Dermis blood vessel endothelial cell (primary cell): ENCODE results near the gene EPHB1. TPM values are rescaled to one million over a fixed set of nuclear protein-coding genes. Genes with fewer than 3 reads are reported as not detected.
A peak's percentile ranks its signal among the peaks of the same experiment; 100 is the strongest.

Experiments
- DNase-seq: peaks from one replicate; pipeline ENCODE4 v3.0.0; 2010
- total RNA-seq: library from RNA; depleted of rRNA; stranded (reverse); fragments of >200 nt; gene quantifications from 2 replicates; pipeline ENCODE4 v1.2.3, GENCODE V29; 2014

EPHB1 gene
- total RNA-seq, 1 donor from 2014 or later: 6.5 TPM

GRCh38 chr3:134885877-134886621 lies 91.0 kb downstream of the EPHB1 start:
- peak; percentile 10 for DNase-seq

DNA sequence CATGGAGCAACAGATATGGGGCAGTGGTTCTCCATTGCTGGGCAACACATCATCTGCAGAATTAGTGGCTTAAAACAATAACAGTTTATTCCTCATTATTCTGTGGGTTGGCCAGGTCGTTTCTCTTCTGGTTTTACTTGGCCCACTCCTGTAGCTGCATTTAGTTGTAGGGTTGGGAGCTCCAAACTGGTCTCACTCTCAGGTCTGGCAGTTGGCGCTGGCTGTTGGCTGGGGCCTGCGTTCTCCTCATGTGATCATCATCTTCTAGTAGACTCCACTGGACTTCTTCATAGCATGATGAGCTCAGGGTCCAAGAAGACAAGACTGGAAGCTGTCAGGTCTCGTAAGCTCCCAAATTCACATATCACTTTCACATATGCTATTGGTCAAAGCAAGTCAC lies 91.9 kb downstream of the EPHB1 start:
- no peak for DNase-seq

- DNase-seq: no peak
Observed at GRCh38 chr3:134887536-134887935, 92.5 kb downstream of the EPHB1 start.

DNA sequence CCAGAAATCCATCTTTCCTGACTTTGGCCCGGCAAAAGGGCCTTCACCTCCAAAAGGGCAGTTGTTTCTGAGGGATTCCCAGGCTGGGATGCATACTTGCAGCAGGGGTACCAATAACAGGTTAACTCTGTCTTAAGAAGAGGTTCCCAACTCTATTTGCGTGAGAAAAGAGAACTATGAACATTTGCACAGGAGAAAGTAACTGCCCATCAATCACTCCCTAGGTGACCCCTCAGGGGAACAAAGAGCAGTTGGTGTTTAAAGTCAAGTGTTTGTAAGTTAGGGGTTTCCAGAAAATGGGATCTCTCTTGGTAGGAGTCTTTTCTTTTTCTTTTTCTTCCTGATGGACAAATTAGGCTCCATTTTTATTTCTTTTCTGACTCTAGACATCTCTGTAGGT lies 97.3 kb downstream of the EPHB1 start:
- no peak for DNase-seq

DNA sequence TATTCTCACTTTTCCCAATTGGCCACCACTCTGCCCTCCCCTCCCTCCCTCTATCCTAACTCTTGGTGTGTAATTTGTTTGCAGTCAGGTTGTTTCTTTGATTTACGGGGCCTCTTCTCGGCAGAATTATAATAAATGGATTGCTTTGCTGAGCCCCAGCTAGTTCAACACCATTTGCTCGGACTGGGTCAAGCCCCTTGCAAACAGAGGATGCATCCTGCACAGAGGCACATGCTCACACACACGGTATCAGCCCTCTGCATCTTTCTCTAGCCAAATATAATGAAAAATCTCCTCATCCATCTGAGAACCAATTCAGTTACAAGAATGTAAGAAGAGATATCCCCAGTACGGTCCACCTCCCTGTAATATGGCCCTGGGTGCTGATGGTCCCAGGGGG lies 97.7 kb downstream of the EPHB1 start:
- no peak for DNase-seq

- DNase-seq: no peak
Observed at GRCh38 chr3:134894533-134894932, 99.5 kb downstream of the EPHB1 start.

DNA sequence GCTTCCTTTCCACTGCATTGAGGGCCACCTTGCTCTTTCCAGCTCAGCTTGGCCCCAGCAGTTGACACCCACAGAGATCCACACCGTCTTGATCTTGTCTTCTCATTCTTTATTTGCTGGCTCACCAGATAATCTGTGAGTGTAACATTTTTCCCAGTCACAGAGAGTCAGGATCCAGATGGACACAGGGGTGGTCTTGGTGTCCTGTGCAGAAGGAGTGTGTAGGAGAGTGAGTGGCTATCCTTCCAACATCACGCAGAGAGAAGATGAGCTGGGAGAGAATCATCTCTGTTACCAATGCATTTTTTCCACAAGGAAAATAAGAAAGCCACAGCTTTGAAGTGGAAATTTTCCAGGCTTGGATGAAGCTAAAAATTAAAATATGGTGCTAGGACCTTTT lies 100.1 kb downstream of the EPHB1 start:
- DNase-seq: no peak

GRCh38 chr3:134896141-134896540 lies 101.1 kb downstream of the EPHB1 start:
- no peak for DNase-seq

DNA sequence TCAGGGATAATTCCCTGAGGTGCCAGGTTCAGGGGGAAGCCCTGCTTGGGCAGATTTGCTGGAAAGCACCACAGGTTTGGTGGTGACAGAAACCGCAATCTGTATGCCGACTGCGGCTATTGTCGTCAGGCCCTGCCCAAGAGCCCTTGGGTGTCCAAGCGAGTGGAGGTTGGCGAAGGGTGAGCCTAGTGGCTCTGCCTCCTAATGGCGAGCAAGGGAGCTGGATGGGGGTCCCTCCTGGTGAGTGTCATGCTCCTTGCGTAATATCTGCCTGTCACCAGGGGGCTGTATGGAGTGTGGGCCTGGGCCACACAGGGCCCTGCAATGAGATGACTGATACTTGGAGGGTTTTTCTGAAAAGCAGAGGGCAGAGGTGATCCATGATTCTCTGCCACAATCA lies 101.6 kb downstream of the EPHB1 start:
- no peak for DNase-seq

GRCh38 chr3:134897391-134898141 lies 102.5 kb downstream of the EPHB1 start:
- DNase-seq: peak; percentile 18

- no peak for DNase-seq
Observed at GRCh38 chr3:134898181-134898754, 103.2 kb downstream of the EPHB1 start.

DNA sequence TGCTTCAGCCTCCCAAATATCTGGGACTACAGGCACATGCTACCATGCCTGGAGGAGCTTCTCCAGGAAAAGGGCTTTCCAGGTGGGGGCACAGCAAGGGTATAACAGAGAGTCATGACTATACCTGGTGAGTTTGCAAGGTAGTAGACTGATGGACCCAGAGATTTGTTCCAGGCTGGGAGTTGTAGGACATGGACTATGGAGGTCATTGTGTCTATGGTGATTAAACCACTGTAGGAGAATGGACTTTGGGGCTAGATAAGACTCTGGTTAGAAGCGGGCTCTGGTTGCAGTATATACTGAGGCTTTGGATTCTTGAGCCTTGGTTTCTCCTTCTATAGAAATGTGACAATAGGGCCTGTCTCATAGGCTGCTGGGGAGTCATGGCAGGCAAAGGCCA lies 104.7 kb downstream of the EPHB1 start:
- no peak for DNase-seq

DNA sequence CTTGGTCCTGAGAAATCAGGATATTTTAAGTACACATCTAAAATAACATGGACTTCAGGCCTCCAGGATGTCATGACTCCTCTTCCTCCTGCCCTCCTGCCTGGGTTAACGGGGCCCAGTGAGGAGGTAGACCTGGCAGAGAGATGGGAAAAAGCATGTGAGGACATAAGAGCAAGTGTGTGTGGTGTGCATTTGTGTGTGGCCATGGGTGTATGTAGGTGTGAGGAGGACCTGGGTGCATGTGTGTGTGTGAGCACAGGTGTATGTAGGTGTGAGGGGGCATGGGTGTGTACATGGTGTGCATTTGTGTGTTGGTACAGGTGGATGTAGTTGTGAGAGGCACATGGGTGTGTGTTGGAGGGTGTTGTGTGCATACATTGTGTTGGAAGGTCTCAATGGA lies 105.4 kb downstream of the EPHB1 start:
- no peak for DNase-seq

- DNase-seq: no peak
Observed at GRCh38 chr3:134901461-134901860, 106.4 kb downstream of the EPHB1 start.

GRCh38 chr3:134903837-134904236 lies 108.8 kb downstream of the EPHB1 start:
- DNase-seq: no peak

- no peak for DNase-seq
Observed at GRCh38 chr3:134904241-134904771, 109.2 kb downstream of the EPHB1 start.

- no peak for DNase-seq
Observed at GRCh38 chr3:134904776-134905646, 110.0 kb downstream of the EPHB1 start.

GRCh38 chr3:134905647-134905935 lies 110.5 kb downstream of the EPHB1 start:
- no peak for DNase-seq

DNA sequence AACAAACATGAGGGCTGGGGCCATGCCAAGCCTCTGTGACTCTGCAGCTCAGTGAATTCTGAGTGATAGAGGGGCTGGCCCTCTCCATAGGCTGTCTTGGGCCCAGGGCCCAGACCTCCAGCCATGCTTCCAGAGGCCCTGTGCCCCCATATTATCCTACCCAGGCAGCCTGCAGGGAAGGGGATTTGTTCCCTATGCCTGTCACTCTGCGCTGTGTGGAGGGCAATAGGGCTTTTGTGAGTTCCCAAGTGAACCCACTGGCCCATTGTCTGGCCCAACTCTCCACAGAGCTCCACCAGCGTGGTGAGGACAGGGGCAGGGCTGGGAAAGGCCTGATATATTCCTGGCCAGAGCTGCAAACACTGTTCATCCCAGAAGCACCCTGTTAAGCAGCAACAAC lies 113.2 kb downstream of the EPHB1 start:
- DNase-seq: no peak

DNA sequence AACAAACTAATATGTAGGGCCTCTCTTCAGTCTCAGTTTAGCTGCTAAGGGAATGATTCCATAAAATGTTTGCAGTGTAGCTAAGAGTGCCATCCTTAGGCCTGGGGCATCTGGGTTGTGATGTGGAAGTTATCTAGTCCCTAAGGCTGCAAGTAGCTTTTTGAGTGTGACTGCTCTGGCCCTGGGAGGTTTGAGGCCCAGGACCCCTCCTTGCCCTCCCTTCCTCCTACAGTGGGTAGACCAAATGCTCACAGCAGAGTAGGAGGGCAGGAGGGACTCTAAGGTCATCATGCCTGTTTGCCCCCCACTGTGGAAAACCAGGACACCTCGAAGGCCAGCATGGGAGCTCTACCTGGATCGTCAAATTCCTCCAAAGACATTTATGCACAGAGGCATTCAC lies 115.0 kb downstream of the EPHB1 start:
- no peak for DNase-seq

- DNase-seq: no peak
Observed at GRCh38 chr3:134911586-134912548, 116.8 kb downstream of the EPHB1 start.
